HFFc6 (cell line): ENCODE measurements around the gene HLA-DQB1. TPM values are rescaled to one million over a fixed set of nuclear protein-coding genes. Genes with fewer than 3 reads are reported as not detected.

ENCODE experiments used
- DNase-seq: peaks from one replicate; pipeline ENCODE4 v3.0.0-alpha.2; 2018
- H3K27ac Mint-ChIP-seq: 2 replicates; pipeline ENCODE4 v1.8.0; 2020; ENCODE audit warnings: mild to moderate bottlenecking, mixed read lengths
- H3K27me3 Mint-ChIP-seq: 2 replicates; pipeline ENCODE4 v1.8.0; 2021; ENCODE audit warnings: mild to moderate bottlenecking, moderate library complexity, mixed read lengths; ENCODE audit not compliant: insufficient read depth
- H3K36me3 Mint-ChIP-seq: 2 replicates; pipeline ENCODE4 v1.8.0; 2021; ENCODE audit warnings: low read depth, mixed read lengths
- H3K4me1 Mint-ChIP-seq: 2 replicates; pipeline ENCODE4 v1.8.0; 2020; ENCODE audit warnings: low read depth, mixed read lengths
- H3K4me3 Mint-ChIP-seq: 2 replicates; pipeline ENCODE4 v1.8.0; 2020; ENCODE audit warnings: mild to moderate bottlenecking, moderate library complexity, mixed read lengths
- H3K9me3 Mint-ChIP-seq: 2 replicates; pipeline ENCODE4 v1.8.0; 2020; ENCODE audit warnings: mild to moderate bottlenecking, mixed read lengths
- total RNA-seq, 6 experiments: library from RNA; stranded (reverse); fragmentation: NEBNext Ultra II Directional; extraction: Animal tissue kit (Norgen Biotek cat#: 25700); gene quantifications; 2 replicates in 1 of 6; 3 replicates in 5 of 6; pipeline ENCODE4 v1.2.3, GENCODE V29; 2021
- TF ChIP-seq, protein P1 (sequence below): fragments of 200-600 bp; sonication (generic); IDR thresholded peaks from 2 replicates; pipeline ENCODE4 v1.5.0; 2021; ENCODE audit warnings: antibody characterized with exemption, mild to moderate bottlenecking

The HLA-DQB1 gene
- total RNA-seq, 6 experiments from 2014 or later, result not detected

- Mint-ChIP-seq H3K9me3 (no peaks in the 10 kb centered on the region), H3K27me3 (peaks cover 15% of the 10 kb centered on the region), H3K4me3 (no peak overlapping the region), H3K4me1 (no peaks in the 10 kb centered on the region), H3K36me3 (no peaks in the 10 kb centered on the region), H3K27ac (no peak overlapping the region)
- DNase-seq, result no peak
- TF ChIP-seq, protein P1, sequence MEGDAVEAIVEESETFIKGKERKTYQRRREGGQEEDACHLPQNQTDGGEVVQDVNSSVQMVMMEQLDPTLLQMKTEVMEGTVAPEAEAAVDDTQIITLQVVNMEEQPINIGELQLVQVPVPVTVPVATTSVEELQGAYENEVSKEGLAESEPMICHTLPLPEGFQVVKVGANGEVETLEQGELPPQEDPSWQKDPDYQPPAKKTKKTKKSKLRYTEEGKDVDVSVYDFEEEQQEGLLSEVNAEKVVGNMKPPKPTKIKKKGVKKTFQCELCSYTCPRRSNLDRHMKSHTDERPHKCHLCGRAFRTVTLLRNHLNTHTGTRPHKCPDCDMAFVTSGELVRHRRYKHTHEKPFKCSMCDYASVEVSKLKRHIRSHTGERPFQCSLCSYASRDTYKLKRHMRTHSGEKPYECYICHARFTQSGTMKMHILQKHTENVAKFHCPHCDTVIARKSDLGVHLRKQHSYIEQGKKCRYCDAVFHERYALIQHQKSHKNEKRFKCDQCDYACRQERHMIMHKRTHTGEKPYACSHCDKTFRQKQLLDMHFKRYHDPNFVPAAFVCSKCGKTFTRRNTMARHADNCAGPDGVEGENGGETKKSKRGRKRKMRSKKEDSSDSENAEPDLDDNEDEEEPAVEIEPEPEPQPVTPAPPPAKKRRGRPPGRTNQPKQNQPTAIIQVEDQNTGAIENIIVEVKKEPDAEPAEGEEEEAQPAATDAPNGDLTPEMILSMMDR, result no peak
Observed at GRCh38 chr6:32610682-32611296, 55.7 kb downstream of the HLA-DQB1 start.

DNA sequence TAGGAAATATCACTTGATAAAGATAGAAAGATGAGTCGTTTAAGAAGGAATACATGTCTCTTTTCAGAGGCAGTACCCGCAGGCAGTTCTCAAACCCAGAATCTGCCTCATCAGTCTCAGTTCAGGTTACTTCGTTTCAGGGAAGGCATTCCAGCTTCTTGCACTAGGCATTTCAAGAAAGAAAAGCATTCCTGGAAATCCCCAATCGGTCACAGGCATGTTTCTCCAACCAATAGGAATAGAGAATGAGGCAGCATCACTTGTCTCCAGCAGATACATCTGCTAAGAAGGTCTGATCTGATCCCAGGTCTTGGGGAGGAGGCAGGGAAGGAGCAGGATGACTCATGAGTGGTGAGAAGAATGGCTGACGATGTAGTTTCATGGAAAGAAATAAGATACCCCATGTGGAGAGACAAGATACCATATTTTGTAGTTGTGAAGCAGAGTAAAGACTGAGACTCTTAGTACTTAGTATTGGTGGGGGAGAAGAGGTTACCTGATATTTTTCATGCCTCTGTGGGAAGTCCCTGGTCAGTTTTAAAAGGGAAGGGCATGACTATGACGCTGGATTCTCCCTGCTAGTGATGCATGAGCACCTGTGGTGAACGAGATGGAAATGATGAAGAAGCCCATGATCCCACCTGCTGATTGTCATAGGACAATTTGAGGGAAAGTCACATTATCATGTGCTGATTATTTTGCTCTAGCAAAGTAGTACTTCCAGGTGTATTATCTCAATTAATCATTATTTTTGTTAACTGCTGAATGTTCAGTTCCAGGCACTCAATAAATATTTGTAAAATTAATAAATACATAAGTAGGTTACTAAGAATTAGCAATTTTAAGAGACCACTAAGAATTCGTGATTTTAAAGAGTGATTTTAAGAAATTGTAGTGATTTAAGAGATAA, 56.5 kb downstream of the HLA-DQB1 start:
- Mint-ChIP-seq H3K36me3 (no peaks in the 10 kb centered on the region), H3K9me3 (no peaks in the 10 kb centered on the region), H3K27ac (no peak overlapping the region), H3K4me3 (no peak overlapping the region), H3K27me3 (peaks cover 12% of the 10 kb centered on the region), H3K4me1 (no peaks in the 10 kb centered on the region)
- DNase-seq, result peak; percentile 65
- TF ChIP-seq, protein P1, result no peak

Other genes starting within 250 kb of the HLA-DQB1 start
- gene HLA-DRA, start 226.8 kb downstream of the HLA-DQB1 start, total RNA-seq, result not detected
- gene HLA-DRB5, start 136.4 kb downstream of the HLA-DQB1 start, total RNA-seq, result not detected
- not detected for gene HLA-DRB1, start 76.8 kb downstream of the HLA-DQB1 start, total RNA-seq
- not detected for gene HLA-DQA1, start 29.3 kb downstream of the HLA-DQB1 start, total RNA-seq
- gene HLA-DQA2, start 74.7 kb upstream of the HLA-DQB1 start, total RNA-seq, result not detected
- not detected for gene HLA-DQB2, start 96.9 kb upstream of the HLA-DQB1 start, total RNA-seq
- gene HLA-DOB, start 150.3 kb upstream of the HLA-DQB1 start, total RNA-seq, result under 1 TPM in 2 of 6 experiments, not detected in 4; 0.14 to 0.28 TPM
- gene TAP2, start 172.1 kb upstream of the HLA-DQB1 start, total RNA-seq, result 10 to 100 TPM; 25.3 to 47.5 (median 39.2) TPM
- gene PSMB8, start 177.4 kb upstream of the HLA-DQB1 start, total RNA-seq, result 10 to 100 TPM; 24.4 to 43.3 (median 39.5) TPM
- 10 to 100 TPM; 29.9 to 42.6 (median 37.8) TPM for gene TAP1, start 187.0 kb upstream of the HLA-DQB1 start, total RNA-seq
- gene PSMB9, start 187.5 kb upstream of the HLA-DQB1 start, total RNA-seq, result 10 to 100 TPM in 4 of 6 experiments, 1 to 10 TPM in 2; 4.9 to 23.9 (median 20.9) TPM